Measurements from ENCODE around the gene FUT8.

Gene FUT8

DNA sequence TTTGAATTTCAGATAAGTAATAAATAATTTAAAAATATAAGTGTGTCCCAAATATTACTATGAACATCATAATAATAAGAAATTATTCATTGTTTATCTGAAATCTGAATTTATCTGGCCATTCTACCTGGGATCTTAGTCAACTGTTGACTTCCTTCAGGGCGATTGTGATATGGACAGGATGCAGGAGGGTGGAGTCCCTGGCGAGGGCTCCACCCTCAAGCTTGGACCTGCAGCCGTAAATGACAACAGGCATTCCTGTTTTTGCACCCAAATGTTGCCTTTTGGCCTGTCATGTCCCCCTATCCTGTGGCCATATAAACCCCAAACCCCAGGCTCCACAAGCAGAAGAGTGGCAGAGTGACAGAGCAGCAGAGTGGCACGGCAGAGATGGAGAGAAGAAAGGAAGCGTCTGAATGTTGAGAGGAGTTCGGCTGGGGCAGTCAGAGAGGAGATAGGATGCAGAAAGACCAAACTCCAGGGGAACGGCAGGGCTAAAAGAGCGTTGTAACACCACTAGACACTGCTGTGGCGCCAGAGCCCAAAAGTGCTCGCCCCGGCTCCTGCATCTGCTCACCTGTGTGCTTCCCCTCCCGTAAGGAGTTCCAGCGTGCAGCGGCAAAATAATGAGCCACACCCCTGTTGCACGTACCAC, 39.4 kb upstream of the FUT8 start:
- H3K27me3 ChIP-seq = no peaks in the 10 kb centered on the region
- H3K36me3 ChIP-seq = no peaks in the 10 kb centered on the region
- H3K4me1 ChIP-seq = no peaks in the 10 kb centered on the region
- H3K9me3 ChIP-seq = no peaks in the 10 kb centered on the region
- TF ChIP-seq, protein P1, sequence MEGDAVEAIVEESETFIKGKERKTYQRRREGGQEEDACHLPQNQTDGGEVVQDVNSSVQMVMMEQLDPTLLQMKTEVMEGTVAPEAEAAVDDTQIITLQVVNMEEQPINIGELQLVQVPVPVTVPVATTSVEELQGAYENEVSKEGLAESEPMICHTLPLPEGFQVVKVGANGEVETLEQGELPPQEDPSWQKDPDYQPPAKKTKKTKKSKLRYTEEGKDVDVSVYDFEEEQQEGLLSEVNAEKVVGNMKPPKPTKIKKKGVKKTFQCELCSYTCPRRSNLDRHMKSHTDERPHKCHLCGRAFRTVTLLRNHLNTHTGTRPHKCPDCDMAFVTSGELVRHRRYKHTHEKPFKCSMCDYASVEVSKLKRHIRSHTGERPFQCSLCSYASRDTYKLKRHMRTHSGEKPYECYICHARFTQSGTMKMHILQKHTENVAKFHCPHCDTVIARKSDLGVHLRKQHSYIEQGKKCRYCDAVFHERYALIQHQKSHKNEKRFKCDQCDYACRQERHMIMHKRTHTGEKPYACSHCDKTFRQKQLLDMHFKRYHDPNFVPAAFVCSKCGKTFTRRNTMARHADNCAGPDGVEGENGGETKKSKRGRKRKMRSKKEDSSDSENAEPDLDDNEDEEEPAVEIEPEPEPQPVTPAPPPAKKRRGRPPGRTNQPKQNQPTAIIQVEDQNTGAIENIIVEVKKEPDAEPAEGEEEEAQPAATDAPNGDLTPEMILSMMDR (IDR thresholded peaks at IDR 0.05; ENCODE audit: low read depth, low read length) = no peak
- DNase-seq = no peak
- no peak overlapping the region for H3K4me3 ChIP-seq (ENCODE audit: low read depth, low read length)

DNA sequence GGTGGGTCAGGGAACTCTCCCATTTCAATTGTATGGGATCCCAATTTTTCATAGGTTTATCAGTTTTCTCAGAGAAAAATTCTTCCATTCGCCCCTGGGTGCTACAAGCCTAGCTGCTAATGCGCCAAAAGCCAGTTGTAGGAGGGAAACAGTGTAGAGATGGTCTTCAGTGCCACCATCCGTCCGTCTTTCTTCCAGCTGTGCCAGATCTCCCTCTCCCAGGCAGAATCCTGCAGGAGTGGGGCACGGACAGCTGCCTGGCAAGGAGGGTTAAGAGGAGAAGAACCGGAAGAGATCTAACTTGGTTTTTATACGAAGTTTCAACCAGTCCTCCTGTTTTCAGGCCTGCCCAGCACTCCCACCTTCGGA, 38.9 kb upstream of the FUT8 start:
- H3K4me1 ChIP-seq = no peaks in the 10 kb centered on the region
- DNase-seq = no peak
- TF ChIP-seq, protein P1 (IDR thresholded peaks at IDR 0.05; ENCODE audit: low read depth, low read length) = no peak
- H3K36me3 ChIP-seq = no peaks in the 10 kb centered on the region
- no peaks in the 10 kb centered on the region for H3K9me3 ChIP-seq
- H3K4me3 ChIP-seq (ENCODE audit: low read depth, low read length) = no peak overlapping the region
- no peaks in the 10 kb centered on the region for H3K27me3 ChIP-seq

DNA sequence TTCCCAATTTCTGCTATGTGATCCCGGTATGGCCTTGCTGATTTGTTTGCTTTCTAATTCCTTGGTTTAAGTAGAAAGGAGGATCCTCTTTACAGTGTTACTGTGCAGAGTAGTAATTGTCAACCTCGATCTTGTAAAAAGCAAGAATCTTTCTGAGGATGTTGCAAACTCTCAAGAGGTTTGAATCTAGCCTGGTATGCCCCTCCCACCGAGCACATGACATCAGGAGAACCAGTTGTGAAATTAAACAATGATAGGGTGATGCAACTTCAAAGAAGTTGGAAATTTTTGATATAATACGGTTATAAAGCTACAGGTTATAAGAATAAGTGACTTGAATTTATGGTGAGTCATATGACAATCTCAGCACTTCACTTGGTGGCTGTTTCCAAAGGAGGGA, 35.0 kb upstream of the FUT8 start:
- no peak overlapping the region for H3K4me3 ChIP-seq (ENCODE audit: low read depth, low read length)
- DNase-seq = no peak
- H3K9me3 ChIP-seq = no peaks in the 10 kb centered on the region
- no peaks in the 10 kb centered on the region for H3K4me1 ChIP-seq
- no peaks in the 10 kb centered on the region for H3K36me3 ChIP-seq
- TF ChIP-seq, protein P1 (IDR thresholded peaks at IDR 0.05; ENCODE audit: low read depth, low read length) = no peak
- H3K27me3 ChIP-seq = no peaks in the 10 kb centered on the region

DNA sequence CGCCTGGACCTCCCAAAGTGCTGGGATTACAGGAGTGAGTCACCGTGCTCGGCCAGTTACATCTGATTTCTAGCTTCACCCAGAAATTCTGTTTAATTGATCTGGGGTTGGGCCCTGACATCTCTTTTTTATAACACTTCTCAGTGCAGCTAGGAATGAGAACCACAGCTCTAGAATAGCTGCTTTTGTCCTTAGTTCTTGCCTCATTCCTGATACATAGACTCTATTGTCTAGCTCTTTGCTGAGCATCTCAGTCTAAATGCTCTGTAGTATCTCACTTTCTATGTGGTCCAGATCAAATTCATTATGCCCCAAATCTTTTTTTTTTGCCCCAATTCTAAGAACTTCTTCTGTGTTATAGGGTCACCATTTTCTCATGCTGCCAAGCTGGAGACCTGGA, 29.9 kb upstream of the FUT8 start:
- Histone ChIP-seq H3K36me3 (no peaks in the 10 kb centered on the region), H3K9me3 (no peaks in the 10 kb centered on the region), H3K4me1 (no peaks in the 10 kb centered on the region), H3K4me3 (ENCODE audit: low read depth, low read length) (no peak overlapping the region), H3K27me3 (no peaks in the 10 kb centered on the region)
- DNase-seq = no peak
- TF ChIP-seq, protein P1 (IDR thresholded peaks at IDR 0.05; ENCODE audit: low read depth, low read length) = no peak

DNA sequence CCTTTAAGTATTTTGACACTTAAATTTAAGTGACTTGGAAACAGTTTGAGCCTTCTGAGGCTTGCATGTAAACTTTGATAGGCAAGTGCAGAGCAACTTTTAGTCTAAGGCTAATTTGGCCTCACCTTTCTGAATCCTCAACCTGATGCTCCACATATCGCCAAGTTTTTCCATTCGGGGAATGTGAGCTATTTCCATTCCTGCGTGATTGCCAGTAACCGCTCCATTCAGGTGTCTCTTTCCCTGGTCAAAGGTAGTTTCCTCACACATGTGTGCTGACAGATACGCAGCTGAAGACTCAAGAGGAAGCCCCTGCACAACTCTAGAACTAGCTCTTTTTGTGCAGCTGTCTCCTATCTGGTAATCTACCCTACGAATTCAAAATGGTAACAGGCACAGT, 25.4 kb upstream of the FUT8 start:
- Histone ChIP-seq H3K36me3 (no peaks in the 10 kb centered on the region), H3K27me3 (no peaks in the 10 kb centered on the region), H3K4me1 (no peaks in the 10 kb centered on the region), H3K4me3 (ENCODE audit: low read depth, low read length) (no peak overlapping the region), H3K9me3 (no peaks in the 10 kb centered on the region)
- DNase-seq = no peak
- TF ChIP-seq, protein P1 (IDR thresholded peaks at IDR 0.05; ENCODE audit: low read depth, low read length) = no peak

DNA sequence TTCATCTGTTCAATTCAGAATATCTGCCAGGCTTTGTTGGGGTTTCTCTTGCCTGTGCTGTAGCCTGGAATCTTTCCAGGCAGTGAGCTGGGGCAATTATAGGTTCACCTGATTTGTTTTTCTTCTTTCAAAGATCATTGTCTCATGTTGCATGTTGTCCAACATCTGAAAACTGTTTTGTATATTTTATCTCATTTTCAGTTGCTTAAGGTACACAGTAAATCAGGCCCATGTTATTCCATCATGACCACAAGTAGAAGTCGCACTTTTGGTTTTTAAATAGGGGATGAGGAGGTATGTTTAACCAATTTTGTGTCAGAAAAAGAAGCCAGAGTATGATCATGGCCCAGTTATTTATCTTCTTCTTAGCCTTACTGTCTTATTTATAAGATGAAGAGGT, 24.9 kb upstream of the FUT8 start:
- Histone ChIP-seq H3K27me3 (no peaks in the 10 kb centered on the region), H3K36me3 (no peaks in the 10 kb centered on the region), H3K4me1 (no peaks in the 10 kb centered on the region), H3K4me3 (ENCODE audit: low read depth, low read length) (no peak overlapping the region), H3K9me3 (no peaks in the 10 kb centered on the region)
- TF ChIP-seq, protein P1 (IDR thresholded peaks at IDR 0.05; ENCODE audit: low read depth, low read length) = no peak
- DNase-seq = no peak
